IMR-90 (cell line): ENCODE results near the gene ATP2B1.

Source experiments
- BHLHE40 ChIP-seq: fragments of 150-350 bp; IDR thresholded peaks from 2 replicates; pipeline ENCODE4 v1.6.1; 2016; ENCODE audit warnings: mild to moderate bottlenecking, low read depth, low read length
- CEBPB ChIP-seq: IDR thresholded peaks from 2 replicates; pipeline ENCODE4 v1.6.1; 2012; ENCODE audit warnings: low read depth, low read length, improper control_type of control experiment
- MAZ ChIP-seq: IDR thresholded peaks from 2 replicates; pipeline ENCODE4 v1.6.1; 2012; ENCODE audit warnings: low read depth, mild to moderate bottlenecking, low read length, improper control_type of control experiment, moderate library complexity, borderline replicate concordance
- POLR2A ChIP-seq: IDR thresholded peaks from 2 replicates; pipeline ENCODE4 v1.6.1; 2012; ENCODE audit warnings: mild to moderate bottlenecking, low read depth, low read length
- RCOR1 ChIP-seq: IDR thresholded peaks from 2 replicates; pipeline ENCODE4 v1.6.1; 2012; ENCODE audit warnings: mild to moderate bottlenecking, low read length, improper control_type of control experiment; ENCODE audit not compliant: insufficient replicate concordance
- SMC3 ChIP-seq: fragments of 150-350 bp; IDR thresholded peaks from 2 replicates; pipeline ENCODE4 v1.6.1; 2016; ENCODE audit warnings: low read depth, mild to moderate bottlenecking, antibody characterized with exemption, low read length, moderate library complexity
- TF ChIP-seq, protein P1 (sequence below): conservative IDR thresholded peaks from 2 replicates; pipeline ENCODE4 v1.5.1; 2012; ENCODE audit warnings: mild to moderate bottlenecking, low read depth, low read length, improper control_type of control experiment
- TF ChIP-seq, protein P2 (sequence below): fragments of 150-350 bp; IDR thresholded peaks from 2 replicates; pipeline ENCODE4 v1.6.1; 2016; ENCODE audit warnings: low read depth, mild to moderate bottlenecking, low read length, moderate library complexity, borderline replicate concordance
- TF ChIP-seq, protein P3 (sequence below): fragments of 150-350 bp; IDR thresholded peaks from 2 replicates; pipeline ENCODE4 v1.6.1; 2017; ENCODE audit warnings: mild to moderate bottlenecking, antibody characterized with exemption, low read length, low read depth

DNA sequence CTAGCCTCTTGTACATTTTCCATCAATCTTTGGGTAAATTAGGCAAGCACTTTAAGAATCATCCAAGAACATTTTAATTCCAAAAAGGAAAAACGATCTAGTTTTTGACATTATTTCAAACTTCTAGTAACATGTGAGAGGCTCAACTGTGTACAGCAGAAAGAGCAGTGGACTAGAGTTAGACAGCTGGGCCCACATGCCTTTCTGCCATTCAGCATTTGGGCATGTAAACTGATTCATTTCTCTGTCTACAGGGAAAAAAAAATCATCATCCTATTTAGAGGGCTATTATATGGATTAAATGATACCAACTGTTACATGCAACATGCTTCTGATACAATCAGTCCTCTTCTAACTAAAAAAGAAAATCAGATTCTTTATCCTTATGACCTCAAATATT, 17.7 kb downstream of the ATP2B1 start:
- TF ChIP-seq POLR2A (no peak), MAZ (no peak), SMC3 (no peak), CEBPB (no peak), RCOR1 (no peak), BHLHE40 (no peak)
- TF ChIP-seq, protein P1, sequence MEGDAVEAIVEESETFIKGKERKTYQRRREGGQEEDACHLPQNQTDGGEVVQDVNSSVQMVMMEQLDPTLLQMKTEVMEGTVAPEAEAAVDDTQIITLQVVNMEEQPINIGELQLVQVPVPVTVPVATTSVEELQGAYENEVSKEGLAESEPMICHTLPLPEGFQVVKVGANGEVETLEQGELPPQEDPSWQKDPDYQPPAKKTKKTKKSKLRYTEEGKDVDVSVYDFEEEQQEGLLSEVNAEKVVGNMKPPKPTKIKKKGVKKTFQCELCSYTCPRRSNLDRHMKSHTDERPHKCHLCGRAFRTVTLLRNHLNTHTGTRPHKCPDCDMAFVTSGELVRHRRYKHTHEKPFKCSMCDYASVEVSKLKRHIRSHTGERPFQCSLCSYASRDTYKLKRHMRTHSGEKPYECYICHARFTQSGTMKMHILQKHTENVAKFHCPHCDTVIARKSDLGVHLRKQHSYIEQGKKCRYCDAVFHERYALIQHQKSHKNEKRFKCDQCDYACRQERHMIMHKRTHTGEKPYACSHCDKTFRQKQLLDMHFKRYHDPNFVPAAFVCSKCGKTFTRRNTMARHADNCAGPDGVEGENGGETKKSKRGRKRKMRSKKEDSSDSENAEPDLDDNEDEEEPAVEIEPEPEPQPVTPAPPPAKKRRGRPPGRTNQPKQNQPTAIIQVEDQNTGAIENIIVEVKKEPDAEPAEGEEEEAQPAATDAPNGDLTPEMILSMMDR = no peak
- TF ChIP-seq, protein P2, sequence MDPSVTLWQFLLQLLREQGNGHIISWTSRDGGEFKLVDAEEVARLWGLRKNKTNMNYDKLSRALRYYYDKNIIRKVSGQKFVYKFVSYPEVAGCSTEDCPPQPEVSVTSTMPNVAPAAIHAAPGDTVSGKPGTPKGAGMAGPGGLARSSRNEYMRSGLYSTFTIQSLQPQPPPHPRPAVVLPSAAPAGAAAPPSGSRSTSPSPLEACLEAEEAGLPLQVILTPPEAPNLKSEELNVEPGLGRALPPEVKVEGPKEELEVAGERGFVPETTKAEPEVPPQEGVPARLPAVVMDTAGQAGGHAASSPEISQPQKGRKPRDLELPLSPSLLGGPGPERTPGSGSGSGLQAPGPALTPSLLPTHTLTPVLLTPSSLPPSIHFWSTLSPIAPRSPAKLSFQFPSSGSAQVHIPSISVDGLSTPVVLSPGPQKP = no peak
- TF ChIP-seq, protein P3, sequence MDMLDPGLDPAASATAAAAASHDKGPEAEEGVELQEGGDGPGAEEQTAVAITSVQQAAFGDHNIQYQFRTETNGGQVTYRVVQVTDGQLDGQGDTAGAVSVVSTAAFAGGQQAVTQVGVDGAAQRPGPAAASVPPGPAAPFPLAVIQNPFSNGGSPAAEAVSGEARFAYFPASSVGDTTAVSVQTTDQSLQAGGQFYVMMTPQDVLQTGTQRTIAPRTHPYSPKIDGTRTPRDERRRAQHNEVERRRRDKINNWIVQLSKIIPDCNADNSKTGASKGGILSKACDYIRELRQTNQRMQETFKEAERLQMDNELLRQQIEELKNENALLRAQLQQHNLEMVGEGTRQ = no peak
